ENCODE results near the gene PLPP6. TPM values are rescaled to one million over a fixed set of nuclear protein-coding genes. Genes with fewer than 3 reads are reported as not detected.

Gene PLPP6
- total RNA-seq (2014; rRNA removed; shearing (Covaris generic)) = 1.3 and 1.4 TPM in 2 replicates

DNA sequence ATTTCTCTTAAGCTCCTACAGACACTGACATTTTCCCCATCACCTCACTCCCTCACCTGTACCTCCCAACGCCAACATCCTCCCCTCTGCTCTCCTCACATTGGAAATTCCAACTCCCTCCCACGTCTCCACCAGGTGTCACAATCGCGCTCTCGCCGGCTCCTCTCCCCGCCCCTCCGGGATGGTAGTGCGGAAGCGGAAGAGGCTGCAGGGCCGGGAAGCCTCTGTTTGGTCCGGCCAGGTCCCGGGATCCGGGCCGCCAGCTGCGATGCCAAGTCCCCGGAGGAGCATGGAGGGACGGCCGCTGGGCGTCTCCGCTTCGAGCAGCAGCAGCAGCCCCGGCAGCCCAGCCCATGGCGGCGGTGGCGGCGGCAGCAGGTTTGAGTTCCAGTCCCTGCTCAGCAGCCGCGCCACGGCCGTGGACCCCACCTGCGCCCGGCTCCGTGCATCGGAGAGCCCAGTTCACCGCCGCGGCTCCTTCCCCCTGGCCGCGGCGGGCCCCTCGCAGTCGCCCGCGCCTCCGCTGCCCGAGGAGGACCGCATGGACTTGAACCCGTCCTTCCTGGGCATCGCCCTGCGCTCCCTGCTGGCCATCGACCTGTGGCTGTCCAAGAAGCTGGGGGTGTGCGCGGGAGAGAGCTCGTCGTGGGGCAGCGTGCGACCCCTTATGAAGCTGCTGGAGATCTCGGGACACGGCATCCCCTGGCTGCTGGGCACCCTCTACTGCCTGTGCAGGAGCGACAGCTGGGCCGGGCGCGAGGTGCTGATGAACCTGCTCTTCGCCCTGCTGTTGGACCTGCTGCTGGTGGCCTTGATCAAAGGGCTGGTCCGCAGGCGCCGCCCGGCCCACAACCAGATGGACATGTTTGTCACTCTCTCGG lies at the start of gene PLPP6:
PLPP6 (plus strand) TSS at position 187 of the 881 bp plus-strand sequence; CDS start at position 269, 82 bp downstream.
- no peaks in the 10 kb centered on the region for H3K9me3 ChIP-seq (replicated peaks)
- DNase-seq = peak; percentile 63 to 67
- H3K4me1 ChIP-seq = no peaks in the 10 kb centered on the region
- H3K36me3 ChIP-seq = no peaks in the 10 kb centered on the region
- peak within 1 kb of the TSS; percentile 63 for H3K4me3 ChIP-seq
- H3K27me3 ChIP-seq = no peaks in the 10 kb centered on the region
- no peak within 1 kb of the TSS for H3K27ac ChIP-seq

DNA sequence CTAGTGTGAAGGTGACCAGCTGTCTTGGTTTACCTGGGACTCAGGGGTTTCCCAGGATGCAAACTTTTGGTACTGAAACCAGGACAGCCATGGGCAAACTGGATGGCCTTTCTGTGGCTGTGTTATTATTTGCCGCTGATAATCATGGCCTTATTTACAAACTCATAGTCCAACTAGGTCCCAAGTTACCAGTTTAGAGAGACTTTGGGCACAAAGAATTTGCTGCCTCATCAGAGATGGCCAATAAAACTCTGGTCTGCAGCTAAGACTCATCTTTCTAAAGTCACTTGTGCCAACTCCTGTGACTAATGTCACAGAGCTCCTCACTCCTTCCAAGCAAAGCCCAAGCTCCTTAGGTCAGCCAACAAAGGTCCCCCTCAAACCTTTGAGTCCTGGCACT lies 47.5 kb upstream of the PLPP6 start:
- Histone ChIP-seq H3K27ac (no peak overlapping the region), H3K4me3 (no peak overlapping the region), H3K36me3 (no peaks in the 10 kb centered on the region), H3K9me3 (replicated peaks) (no peaks in the 10 kb centered on the region), H3K4me1 (no peaks in the 10 kb centered on the region), H3K27me3 (no peaks in the 10 kb centered on the region)
- DNase-seq = no peak

DNA sequence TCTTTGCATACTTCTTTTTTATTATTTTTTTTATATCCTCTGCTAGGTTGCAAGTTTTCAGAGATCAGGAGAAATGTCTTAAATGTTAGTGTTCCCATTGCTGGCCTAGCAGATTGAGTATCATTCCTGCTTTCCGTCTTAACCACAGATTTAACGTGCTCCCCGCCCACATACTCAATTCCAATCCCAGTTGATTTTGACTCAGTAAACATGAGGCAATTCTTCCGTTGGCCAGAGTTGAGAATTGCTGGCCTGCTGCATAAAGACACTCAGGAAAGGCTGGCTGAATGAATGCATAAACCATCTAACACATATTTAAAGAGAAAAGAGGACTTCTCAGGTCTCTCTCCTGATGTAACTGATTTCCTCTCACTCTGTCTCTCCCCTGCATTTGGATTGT lies 46.8 kb upstream of the PLPP6 start:
- H3K27me3 ChIP-seq = no peaks in the 10 kb centered on the region
- H3K36me3 ChIP-seq = no peaks in the 10 kb centered on the region
- no peak overlapping the region for H3K27ac ChIP-seq
- no peak for DNase-seq
- no peak overlapping the region for H3K4me3 ChIP-seq
- no peaks in the 10 kb centered on the region for H3K4me1 ChIP-seq
- no peaks in the 10 kb centered on the region for H3K9me3 ChIP-seq (replicated peaks)

- Histone ChIP-seq H3K9me3 (replicated peaks) (no peaks in the 10 kb centered on the region), H3K4me3 (no peak overlapping the region), H3K4me1 (no peaks in the 10 kb centered on the region), H3K27ac (no peak overlapping the region), H3K27me3 (no peaks in the 10 kb centered on the region), H3K36me3 (no peaks in the 10 kb centered on the region)
- no peak for DNase-seq
Measured at GRCh38 chr9:4615778-4616177, 46.3 kb upstream of the PLPP6 start.

- no peaks in the 10 kb centered on the region for H3K27me3 ChIP-seq
- H3K27ac ChIP-seq = no peak overlapping the region
- no peak overlapping the region for H3K4me3 ChIP-seq
- H3K9me3 ChIP-seq (replicated peaks) = no peaks in the 10 kb centered on the region
- DNase-seq = no peak
- no peaks in the 10 kb centered on the region for H3K4me1 ChIP-seq
- no peaks in the 10 kb centered on the region for H3K36me3 ChIP-seq
Measured at GRCh38 chr9:4617752-4618151, 44.3 kb upstream of the PLPP6 start.

- Histone ChIP-seq H3K9me3 (replicated peaks) (no peaks in the 10 kb centered on the region), H3K4me1 (no peaks in the 10 kb centered on the region), H3K27ac (no peak overlapping the region), H3K4me3 (no peak overlapping the region), H3K36me3 (no peaks in the 10 kb centered on the region), H3K27me3 (no peaks in the 10 kb centered on the region)
- DNase-seq = no peak
Measured at GRCh38 chr9:4618700-4619099, 43.4 kb upstream of the PLPP6 start.

DNA sequence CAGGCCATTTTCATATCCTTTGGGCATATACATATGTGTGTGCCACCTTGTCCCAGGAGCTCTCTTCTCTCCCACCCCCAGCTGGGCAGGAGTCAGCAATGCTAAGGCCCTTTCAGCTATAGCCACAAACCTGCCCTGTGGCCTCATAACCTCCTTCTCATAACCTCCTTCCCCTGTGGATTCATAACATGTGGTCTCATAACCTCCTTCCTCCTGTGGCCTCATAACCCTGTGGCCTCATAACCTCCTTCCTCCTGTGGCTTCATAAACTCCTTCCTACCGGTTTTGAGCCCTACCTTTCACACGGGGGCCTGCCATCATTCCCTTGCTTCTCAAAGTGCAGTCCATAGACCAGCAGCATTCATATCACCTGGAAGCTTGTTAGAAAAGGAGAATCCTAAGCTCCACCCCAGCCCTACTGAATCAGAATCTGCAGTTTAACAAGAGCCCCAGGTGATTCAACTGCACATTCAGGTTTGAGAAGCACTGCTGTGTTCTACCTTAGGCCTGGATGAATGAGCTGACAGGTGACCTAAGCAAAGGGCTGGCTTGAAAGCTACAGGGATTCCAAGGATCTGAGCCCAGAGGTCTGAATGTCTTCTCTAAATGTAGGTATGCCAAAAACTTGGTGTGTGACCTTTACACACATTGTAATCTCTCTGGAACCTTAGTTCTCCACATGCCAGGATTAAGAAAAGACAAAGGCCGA lies 41.9 kb upstream of the PLPP6 start:
- Histone ChIP-seq H3K36me3 (no peaks in the 10 kb centered on the region), H3K27ac (no peak overlapping the region)
- no peak for DNase-seq

DNA sequence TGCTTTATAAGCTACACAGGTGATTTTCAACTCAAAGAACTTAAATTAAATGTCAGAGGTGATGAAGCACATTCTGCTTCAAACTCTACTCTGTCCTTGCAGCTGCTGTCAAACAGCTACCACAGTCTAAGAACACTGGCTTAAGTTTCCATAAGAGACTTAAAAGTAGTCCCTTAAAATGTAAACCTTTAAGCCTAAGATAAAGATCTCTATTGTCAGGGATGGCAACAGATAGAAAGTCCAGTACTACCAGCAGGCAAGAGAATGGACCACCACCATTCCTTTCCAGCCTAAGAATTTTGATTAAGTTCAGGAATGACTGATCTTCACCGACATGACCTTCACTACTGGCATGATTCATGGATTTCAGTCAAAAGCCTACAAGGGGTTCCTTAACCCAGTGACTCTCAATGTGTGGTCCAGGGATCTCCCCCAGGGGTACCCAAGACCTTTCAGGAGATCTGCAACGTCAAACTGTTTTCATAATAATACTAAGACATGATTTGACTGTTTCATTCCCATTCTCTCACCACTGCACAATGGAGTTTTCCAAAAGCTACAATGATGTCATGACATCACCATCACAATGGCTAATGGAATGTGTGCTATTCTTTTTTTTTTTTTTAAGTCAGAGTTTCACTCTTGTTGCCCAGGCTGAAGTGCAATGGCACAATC lies 41.1 kb upstream of the PLPP6 start:
- H3K9me3 ChIP-seq (replicated peaks) = no peaks in the 10 kb centered on the region
- H3K36me3 ChIP-seq = no peaks in the 10 kb centered on the region
- no peaks in the 10 kb centered on the region for H3K27me3 ChIP-seq
- H3K27ac ChIP-seq = no peak overlapping the region
- no peaks in the 10 kb centered on the region for H3K4me1 ChIP-seq
- no peak overlapping the region for H3K4me3 ChIP-seq
- no peak for DNase-seq

More for the DNA sequence above, 41.9 kb upstream of the PLPP6 start:
- Histone ChIP-seq H3K9me3 (replicated peaks) (no peaks in the 10 kb centered on the region), H3K4me3 (no peak overlapping the region), H3K4me1 (no peaks in the 10 kb centered on the region), H3K27me3 (no peaks in the 10 kb centered on the region)

DNA sequence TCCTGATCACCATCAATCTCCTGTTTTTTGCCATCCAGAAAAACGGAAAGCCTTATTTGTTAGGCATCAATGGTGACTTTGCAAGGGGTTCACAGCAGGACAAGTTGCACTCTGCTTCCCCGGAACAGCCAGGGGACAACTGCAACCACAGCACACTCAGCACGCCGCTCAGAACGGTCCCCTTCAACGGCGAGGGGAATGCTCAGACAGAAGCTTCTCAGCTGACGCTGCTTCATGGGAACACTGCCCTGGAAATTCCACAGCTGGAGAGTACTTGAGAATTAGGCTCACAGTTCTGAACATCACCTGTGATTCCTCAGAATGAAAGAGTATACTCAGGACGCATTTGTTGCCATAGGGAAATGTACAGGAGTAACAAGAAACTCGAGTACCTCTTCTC lies 40.1 kb upstream of the PLPP6 start:
- Histone ChIP-seq H3K27me3 (no peaks in the 10 kb centered on the region), H3K4me1 (no peaks in the 10 kb centered on the region), H3K9me3 (replicated peaks) (no peaks in the 10 kb centered on the region), H3K27ac (no peak overlapping the region), H3K4me3 (no peak overlapping the region), H3K36me3 (no peaks in the 10 kb centered on the region)
- no peak for DNase-seq

DNA sequence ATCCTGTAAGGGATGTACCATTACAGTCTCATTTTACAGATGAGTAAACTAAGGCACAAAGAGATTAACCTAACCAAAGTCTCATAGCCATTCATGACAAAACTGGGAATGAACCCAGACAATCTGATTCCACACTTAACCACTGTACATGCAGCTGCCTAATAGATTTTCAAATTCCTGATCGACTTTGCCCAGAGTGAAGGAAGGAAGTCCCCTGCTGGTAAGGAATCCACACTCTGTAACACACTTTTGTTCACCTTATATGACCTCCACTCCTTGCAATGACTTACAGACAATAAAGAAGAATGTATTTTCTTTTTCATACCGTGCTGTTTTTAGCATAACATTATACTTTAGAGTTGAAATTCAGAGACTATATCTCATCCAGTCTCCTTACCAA lies 31.3 kb upstream of the PLPP6 start:
- no peaks in the 10 kb centered on the region for H3K36me3 ChIP-seq
- H3K4me3 ChIP-seq = no peak overlapping the region
- DNase-seq = no peak
- no peaks in the 10 kb centered on the region for H3K4me1 ChIP-seq
- H3K27me3 ChIP-seq = no peaks in the 10 kb centered on the region
- no peak overlapping the region for H3K27ac ChIP-seq
- no peaks in the 10 kb centered on the region for H3K9me3 ChIP-seq (replicated peaks)

- Histone ChIP-seq H3K4me3 (no peak overlapping the region), H3K4me1 (no peaks in the 10 kb centered on the region), H3K36me3 (no peaks in the 10 kb centered on the region), H3K9me3 (replicated peaks) (no peaks in the 10 kb centered on the region), H3K27me3 (no peaks in the 10 kb centered on the region), H3K27ac (no peak overlapping the region)
- DNase-seq = no peak
Measured at GRCh38 chr9:4638968-4639367, 23.1 kb upstream of the PLPP6 start.

DNA sequence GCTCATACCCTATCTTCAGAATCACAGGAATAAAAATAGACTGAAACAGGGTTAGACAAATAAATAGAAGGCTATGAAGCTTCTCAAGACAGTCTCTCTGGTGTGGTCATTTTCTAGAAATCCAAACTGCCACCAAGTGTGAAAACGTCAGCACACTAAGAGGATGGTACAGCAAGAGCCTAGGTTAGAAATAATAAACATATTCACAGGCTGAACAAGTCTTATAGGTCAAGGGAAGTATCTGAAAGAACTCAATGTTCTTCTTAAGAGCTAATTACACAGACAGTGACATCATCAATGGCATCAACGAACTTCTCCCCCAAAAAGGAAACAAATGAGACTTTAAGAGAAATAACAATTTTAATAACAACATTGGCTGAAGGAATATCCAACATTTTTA lies 22.7 kb upstream of the PLPP6 start:
- Histone ChIP-seq H3K27me3 (no peaks in the 10 kb centered on the region), H3K9me3 (replicated peaks) (no peaks in the 10 kb centered on the region), H3K27ac (no peak overlapping the region), H3K4me1 (no peaks in the 10 kb centered on the region), H3K36me3 (no peaks in the 10 kb centered on the region), H3K4me3 (no peak overlapping the region)
- DNase-seq = no peak

GRCh38 chr9:4640027-4640426 lies 22.1 kb upstream of the PLPP6 start:
- H3K27me3 ChIP-seq = no peaks in the 10 kb centered on the region
- no peaks in the 10 kb centered on the region for H3K9me3 ChIP-seq (replicated peaks)
- no peaks in the 10 kb centered on the region for H3K4me1 ChIP-seq
- H3K4me3 ChIP-seq = no peak overlapping the region
- H3K36me3 ChIP-seq = no peaks in the 10 kb centered on the region
- H3K27ac ChIP-seq = no peak overlapping the region
- peak in 1 of 2 experiments; percentile 12 for DNase-seq

DNA sequence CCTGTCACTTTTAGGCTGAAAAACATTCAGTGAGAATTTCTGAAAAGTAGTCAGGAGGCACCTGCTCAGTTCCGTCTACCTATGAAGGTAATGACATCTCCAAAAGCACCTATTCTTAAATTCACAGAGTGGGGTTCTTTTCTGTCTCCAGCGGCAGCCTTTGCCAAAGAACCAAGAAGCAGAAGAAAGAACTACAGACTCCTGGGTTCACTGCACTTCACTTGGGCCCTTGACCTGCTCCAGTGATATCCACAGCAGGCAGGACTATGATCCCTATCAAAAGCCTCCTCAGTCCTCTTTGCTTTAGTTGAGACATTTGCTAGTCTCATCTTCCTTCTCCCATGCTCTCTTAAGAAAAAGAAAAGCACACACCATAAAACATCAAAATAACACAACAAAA lies 19.7 kb upstream of the PLPP6 start:
- no peak overlapping the region for H3K27ac ChIP-seq
- no peak for DNase-seq
- H3K4me1 ChIP-seq = no peaks in the 10 kb centered on the region
- H3K4me3 ChIP-seq = no peak overlapping the region
- no peaks in the 10 kb centered on the region for H3K36me3 ChIP-seq
- no peaks in the 10 kb centered on the region for H3K9me3 ChIP-seq (replicated peaks)
- no peaks in the 10 kb centered on the region for H3K27me3 ChIP-seq

GRCh38 chr9:4654084-4654483 lies 8.0 kb upstream of the PLPP6 start:
- peak in 1 of 2 experiments; percentile 14 for DNase-seq
- Histone ChIP-seq H3K9me3 (replicated peaks) (no peaks in the 10 kb centered on the region), H3K36me3 (no peaks in the 10 kb centered on the region), H3K4me3 (peak overlapping the region; percentile 5; the same call in 1 of the 2 replicates), H3K4me1 (no peaks in the 10 kb centered on the region), H3K27me3 (no peaks in the 10 kb centered on the region), H3K27ac (no peak overlapping the region)
